IMR-90 (cell line): ENCODE data around the gene FMNL1. TPM values are rescaled to one million over a fixed set of nuclear protein-coding genes. Genes with fewer than 3 reads are reported as not detected.

Experiments
- ATAC-seq: fragments of 200-7000 bp; cut with Tn5 transposase; 2 replicates; pipeline ENCODE4 v1.9.1; 2020; ENCODE audit warnings: low read depth, mild to moderate bottlenecking, moderate library complexity
- BruUV-seq: library from RNA; stranded (reverse); fragments of 400-500 nt; replicated peaks from 2 replicates; lab custom pipeline; 2021; lab: Mats Ljungman, UMichigan
- CTCF ChIA-PET: fragments of 300-600 bp; formaldehyde crosslinking; extraction: SDS; loops from one replicate; lab custom pipeline; 2021; ENCODE audit warnings: antibody characterized with exemption; lab: Yijun Ruan, JAX
- POLR2A ChIA-PET: fragments of 300-600 bp; sonication (Branson Sonifier 250); formaldehyde crosslinking; loops from one replicate; lab custom pipeline; 2022; ENCODE audit warnings: antibody characterized with exemption; ENCODE audit not compliant: unreplicated experiment; lab: Charles Lee
- DNase-seq: peaks from one replicate; pipeline ENCODE4 v3.0.0; 2013
- H2AFZ ChIP-seq: replicated peaks from 2 replicates; pipeline ENCODE3; 2013; ENCODE audit warnings: low read length, mild to moderate bottlenecking; ENCODE audit not compliant: poor library complexity
- H2AK5ac ChIP-seq: 2 replicates; pipeline ENCODE4 v1.6.1; 2013; ENCODE audit warnings: low read depth, low read length, inconsistent platforms
- H2AK9ac ChIP-seq: replicated peaks from 2 replicates; pipeline ENCODE3; 2013; ENCODE audit warnings: mild to moderate bottlenecking, low read depth, low read length, moderate library complexity; ENCODE audit not compliant: poor library complexity
- H2BK120ac ChIP-seq: 2 replicates; pipeline ENCODE4 v1.6.1; 2013; ENCODE audit warnings: low read depth, low read length, inconsistent platforms
- H2BK15ac ChIP-seq: 3 replicates; pipeline ENCODE4 v1.6.1; 2013; ENCODE audit warnings: low read depth, low read length, inconsistent platforms
- H2BK20ac ChIP-seq: 2 replicates; pipeline ENCODE4 v1.6.1; 2013; ENCODE audit warnings: low read depth, mild to moderate bottlenecking, inconsistent platforms, low read length, moderate library complexity
- H2BK5ac ChIP-seq: 2 replicates; pipeline ENCODE4 v1.6.1; 2013; ENCODE audit warnings: mild to moderate bottlenecking, low read depth, low read length, inconsistent platforms; ENCODE audit not compliant: poor library complexity, severe bottlenecking
- H3K14ac ChIP-seq: replicated peaks from 2 replicates; pipeline ENCODE4 v1.6.1; 2013; ENCODE audit warnings: low read depth, low read length, inconsistent platforms
- H3K18ac ChIP-seq: 2 replicates; pipeline ENCODE4 v1.6.1; 2013; ENCODE audit warnings: low read depth, low read length, control low read depth
- H3K23ac ChIP-seq: 2 replicates; pipeline ENCODE4 v1.6.1; 2013; ENCODE audit warnings: low read depth, low read length, inconsistent platforms
- H3K27ac ChIP-seq: 2 replicates; pipeline ENCODE4 v1.5.1; 2013; ENCODE audit warnings: mild to moderate bottlenecking, control low read depth, low read length; ENCODE audit not compliant: insufficient read depth
- H3K27me3 ChIP-seq: 2 replicates; pipeline ENCODE4 v1.6.1; 2013; ENCODE audit warnings: low read length; ENCODE audit not compliant: control insufficient read depth, insufficient read depth
- H3K36me3 ChIP-seq: 2 replicates; pipeline ENCODE4 v1.6.1; 2013; ENCODE audit warnings: low read length, mixed read lengths; ENCODE audit not compliant: control insufficient read depth, insufficient read depth
- H3K4ac ChIP-seq: 2 replicates; pipeline ENCODE4 v1.6.1; 2013; ENCODE audit warnings: low read depth, low read length, inconsistent platforms
- H3K4me1 ChIP-seq: 2 replicates; pipeline ENCODE4 v1.6.1; 2013; ENCODE audit warnings: low read length, mixed read lengths; ENCODE audit not compliant: control insufficient read depth, insufficient read depth
- H3K4me2 ChIP-seq: 2 replicates; pipeline ENCODE4 v1.6.1; 2013; ENCODE audit warnings: low read depth, mild to moderate bottlenecking, control low read depth, low read length, moderate library complexity
- H3K4me3 ChIP-seq: 2 replicates; pipeline ENCODE4 v1.5.1; 2013; ENCODE audit warnings: low read depth, mild to moderate bottlenecking, control low read depth, low read length, moderate library complexity; ENCODE audit not compliant: insufficient read depth
- H3K56ac ChIP-seq: 2 replicates; pipeline ENCODE4 v1.6.1; 2013; ENCODE audit warnings: low read length, inconsistent platforms; ENCODE audit not compliant: insufficient read depth; ENCODE audit errors: extremely low read depth
- H3K79me1 ChIP-seq, 2 experiments: 2 replicates each; pipeline ENCODE4 v1.6.1; 2013; ENCODE audit warnings: low read length in 2 of 2, inconsistent platforms in 1 of 2, low read depth in 1 of 2
- H3K9ac ChIP-seq: 2 replicates; pipeline ENCODE4 v1.6.1; 2013; ENCODE audit warnings: low read depth, low read length, control low read depth
- H3K9me1 ChIP-seq: 2 replicates; pipeline ENCODE4 v1.6.1; 2013; ENCODE audit warnings: low read length, inconsistent platforms; ENCODE audit not compliant: insufficient read depth
- H3K9me3 ChIP-seq: 2 replicates; pipeline ENCODE4 v1.6.1; 2013; ENCODE audit warnings: low read length; ENCODE audit not compliant: control insufficient read depth, insufficient read depth
- H4K20me1 ChIP-seq: 2 replicates; pipeline ENCODE4 v1.6.1; 2013; ENCODE audit warnings: low read length, inconsistent platforms; ENCODE audit not compliant: insufficient read depth
- H4K5ac ChIP-seq: 2 replicates; pipeline ENCODE4 v1.6.1; 2013; ENCODE audit warnings: mild to moderate bottlenecking, low read depth, low read length, control low read depth
- H4K8ac ChIP-seq, 2 experiments: 2 replicates each; pipeline ENCODE4 v1.6.1; 2013; ENCODE audit warnings: low read depth in 2 of 2, low read length in 2 of 2, control low read depth in 1 of 2, inconsistent platforms in 1 of 2
- H4K91ac ChIP-seq: 2 replicates; pipeline ENCODE4 v1.6.1; 2013; ENCODE audit warnings: low read depth, low read length, inconsistent platforms; ENCODE audit not compliant: insufficient read depth
- CHD1 ChIP-seq: IDR thresholded peaks from 2 replicates; pipeline ENCODE4 v1.6.1; 2012; ENCODE audit warnings: low read depth, low read length, improper control_type of control experiment
- NFE2L2 ChIP-seq: fragments of 150-350 bp; IDR thresholded peaks from 2 replicates; pipeline ENCODE4 v1.6.1; 2016; ENCODE audit warnings: low read depth, mild to moderate bottlenecking, low read length
- RAD21 ChIP-seq: IDR thresholded peaks from 2 replicates; pipeline ENCODE4 v1.6.1; 2012; ENCODE audit warnings: low read length, improper control_type of control experiment
- WGBS, 2 experiments: methylation state at CpG; one replicate each; pipeline versions ENCODE4 v1.1.5 to v1.1.7; 2013; ENCODE audit warnings: missing lambda C conversion rate in 2 of 2; ENCODE audit not compliant: insufficient read length in 1 of 2; ENCODE audit errors: extremely low coverage in 2 of 2; 5-methylcytosine and 5-hydroxymethylcytosine counted together
- dilution Hi-C: fragments of 300-500 bp; cut with HindIII; formaldehyde crosslinking; loops from one replicate; pipeline ENCODE4 v1.14.3; 2018; ENCODE audit warnings: low sequenced_read_pairs; ENCODE audit not compliant: unreplicated experiment
- in situ Hi-C: fragments of 300-500 bp; cut with MboI; formaldehyde crosslinking; loops from 3 replicates; pipeline ENCODE4 v1.14.3; 2019; ENCODE audit warnings: low sequenced_read_pairs, inconsistent platforms, mixed read lengths
- intact Hi-C: fragments of 100-400 bp; cut with micrococcal nuclease; formaldehyde crosslinking; loops from 2 replicates; pipeline ENCODE4 v1.10.0; 2022
- polyA plus RNA-seq, 3 experiments: library from polyadenylated mRNA; depleted of rRNA; stranded (reverse); fragments of >200 nt; gene quantifications; 2 replicates each; pipeline ENCODE4 v1.2.3, GENCODE V29; 2012; ENCODE audit warnings: low replicate concordance in 1 of 3
- total RNA-seq: library from RNA; depleted of rRNA; stranded (reverse); fragments of >200 nt; gene quantifications from 2 replicates; pipeline ENCODE4 v1.2.3, GENCODE V29; 2012

Gene FMNL1
- total and polyA plus RNA-seq, 2 of the 4 experiments (the other 2 are of a cell fraction) = 0.36 to 2.3 TPM

DNA sequence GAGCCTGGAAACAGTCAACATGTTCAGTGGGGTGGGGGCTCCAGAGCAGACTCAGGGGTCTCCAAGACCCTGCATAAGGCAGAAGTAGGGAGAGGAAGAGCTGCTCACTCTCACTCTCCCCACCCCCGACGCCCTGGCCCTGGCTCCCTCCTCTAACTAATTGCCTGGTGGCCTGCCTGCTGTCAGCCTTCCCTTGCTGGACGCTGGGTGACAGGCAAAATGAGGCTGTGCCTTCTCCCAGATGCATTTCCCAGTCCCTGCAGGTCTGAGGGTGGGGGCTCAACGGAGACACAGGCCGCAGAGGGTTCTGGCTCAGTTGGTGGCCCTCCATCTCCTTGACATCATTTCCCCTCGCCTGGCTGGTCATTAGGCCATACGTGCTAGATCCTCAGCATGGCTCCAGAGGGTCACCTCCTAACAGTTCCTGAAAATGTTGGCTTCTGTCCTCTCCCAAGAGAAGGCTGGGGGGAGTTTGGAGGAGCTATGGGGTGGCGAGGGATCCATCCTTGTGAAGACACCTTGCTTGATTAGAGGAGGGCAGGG lies 1.4 kb downstream of the FMNL1 start:
- 53% methylated on average over 3 of the region's 8 CpGs; no CpG with 5 or more reads in 1 of the 2 experiments for WGBS, 2 experiments
- no TSS peak for BruUV-seq
- no peak for TF ChIP-seq RAD21
- TF ChIP-seq NFE2L2 = no peak
- no peak for TF ChIP-seq CHD1
- no peak overlapping the region for H3K23ac ChIP-seq
- no peak overlapping the region for H3K27ac ChIP-seq
- H3K9ac ChIP-seq = no peak overlapping the region
- no peaks in the 10 kb centered on the region for H3K9me3 ChIP-seq
- ChIA-PET CTCF (no interaction called here), POLR2A (no interaction called here)
- intact Hi-C loops = loop anchor here (1.0 kb wide), 1 partner anchor 48 kb away; no protein-coding TSS in a partner anchor
- no peak overlapping the region for H4K8ac ChIP-seq
- H3K79me1 ChIP-seq = peaks cover 0 to 14% of the 10 kb centered on the region in 2 experiments; a peak in 1 of 4 replicates
- H4K91ac ChIP-seq = no peak overlapping the region
- H2AFZ ChIP-seq = no peak overlapping the region
- no peaks in the 10 kb centered on the region for H3K36me3 ChIP-seq
- no peaks in the 10 kb centered on the region for H4K20me1 ChIP-seq
- H3K18ac ChIP-seq = no peak overlapping the region; the same call in 1 of the 2 replicates
- H3K56ac ChIP-seq = no peak overlapping the region
- peak overlapping the region; percentile 75; the same call in 1 of the 2 replicates for H3K4me2 ChIP-seq
- no peak overlapping the region for H3K4me3 ChIP-seq
- no peak overlapping the region for H4K5ac ChIP-seq
- H3K4ac ChIP-seq = 0 out of 2 replicates have a peak overlapping the region, but pooled peaks have one; percentile 24
- H3K9me1 ChIP-seq = no peaks in the 10 kb centered on the region
- in situ Hi-C loops = loop anchor here (25.0 kb wide), 1 partner anchor 364 kb away; no protein-coding TSS in a partner anchor
- H2BK5ac ChIP-seq = no peak overlapping the region
- no peak overlapping the region for H2AK9ac ChIP-seq
- no peak overlapping the region for H2BK15ac ChIP-seq
- H3K27me3 ChIP-seq = peaks cover 15% of the 10 kb centered on the region
- ATAC-seq (no peak), DNase-seq (no peak)
- H2BK20ac ChIP-seq = no peak overlapping the region
- H2AK5ac ChIP-seq = peak overlapping the region; percentile 33; the same call in 1 of the 2 replicates
- dilution Hi-C loops = no loop called here
- H3K14ac ChIP-seq = no peak overlapping the region
- H2BK120ac ChIP-seq = no peak overlapping the region
- peaks cover 16% of the 10 kb centered on the region for H3K4me1 ChIP-seq
